Activated CD4-positive, alpha-beta T cell treated with anti-CD3 and anti-CD28 coated beads for 4 hours (primary cell): ENCODE measurements around the gene DYNLRB1.

ENCODE experiments used
- DNase-seq, 2 donors: peaks; one replicate each; pipeline ENCODE4 v3.0.0-alpha.2; 2020

The DYNLRB1 gene

DNA sequence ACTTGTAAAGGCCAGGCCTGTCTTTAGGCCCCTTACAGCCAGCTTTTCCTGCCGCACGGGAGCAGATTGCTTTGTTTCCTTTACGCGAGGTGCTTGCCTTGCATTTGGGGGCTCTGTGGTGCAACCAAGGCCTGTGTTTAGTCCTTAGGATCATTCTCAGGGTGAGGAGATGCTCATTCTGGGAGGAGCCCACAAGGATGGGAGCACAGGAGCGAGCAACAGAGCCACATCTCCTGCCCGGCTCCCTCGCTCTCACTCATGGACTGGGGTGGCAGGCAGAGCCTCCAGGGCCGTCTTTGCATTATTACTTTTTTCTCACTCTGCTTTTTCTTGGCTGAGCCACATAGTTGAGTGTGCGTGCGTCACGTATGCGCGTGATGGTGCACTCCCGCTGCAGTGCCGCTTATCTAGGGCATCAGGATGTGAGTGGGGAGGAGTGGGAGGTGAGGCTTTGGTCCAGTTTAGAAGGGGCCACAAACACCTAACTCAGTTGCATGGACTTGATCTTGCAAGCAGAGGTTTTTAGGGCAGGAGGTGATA, 19.1 kb downstream of the DYNLRB1 start:
- no peak for DNase-seq

- DNase-seq, result no peak
Measured at GRCh38 chr20:34535857-34536256, 19.6 kb downstream of the DYNLRB1 start.

GRCh38 chr20:34536798-34537394, 20.7 kb downstream of the DYNLRB1 start:
- DNase-seq, result peak; percentile 52 to 56

GRCh38 chr20:34537651-34538050, 21.4 kb downstream of the DYNLRB1 start:
- DNase-seq, result no peak

DNA sequence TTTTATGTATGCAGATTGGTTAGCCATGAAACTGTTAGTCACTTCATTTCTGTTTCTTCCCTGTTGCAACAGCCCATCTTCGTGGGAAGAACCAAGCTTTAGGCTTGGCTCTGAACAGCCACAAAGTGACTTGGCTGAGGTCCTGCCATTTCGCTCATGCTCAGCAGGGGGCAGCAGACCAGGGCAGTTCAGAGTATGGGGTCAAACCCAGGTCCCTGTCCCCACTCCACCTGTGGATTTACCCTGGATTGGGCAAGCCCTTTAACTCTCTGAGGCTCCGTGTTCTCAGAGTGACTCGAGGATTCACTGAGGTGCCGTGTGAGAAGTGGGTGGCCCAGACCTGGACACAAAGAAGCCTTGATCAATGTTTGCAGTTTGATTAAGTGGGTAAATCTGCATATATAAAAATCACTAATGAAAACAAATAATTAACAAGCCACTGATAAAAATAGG, 22.5 kb downstream of the DYNLRB1 start:
- peak; percentile 32 to 58 for DNase-seq

DNA sequence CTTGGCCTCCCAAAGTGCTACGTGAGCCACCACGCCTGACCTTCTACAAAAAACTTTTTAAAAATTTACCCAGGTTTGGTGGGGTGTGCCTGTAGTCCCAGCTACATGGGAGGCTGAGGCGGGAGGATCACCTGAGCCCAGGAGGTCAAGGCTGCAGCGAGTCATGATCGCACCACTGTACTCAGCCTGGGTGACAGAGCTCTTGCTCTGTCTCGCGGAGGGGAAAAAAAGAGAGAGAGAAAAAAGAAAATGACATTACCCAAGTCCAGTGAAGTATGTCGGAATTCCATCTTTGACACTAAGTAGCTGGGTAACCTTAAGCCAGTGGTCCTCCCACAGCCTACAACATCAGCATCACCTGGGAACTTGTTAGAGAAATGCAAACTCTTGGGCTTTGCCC, 23.5 kb downstream of the DYNLRB1 start:
- DNase-seq, result no peak

DNA sequence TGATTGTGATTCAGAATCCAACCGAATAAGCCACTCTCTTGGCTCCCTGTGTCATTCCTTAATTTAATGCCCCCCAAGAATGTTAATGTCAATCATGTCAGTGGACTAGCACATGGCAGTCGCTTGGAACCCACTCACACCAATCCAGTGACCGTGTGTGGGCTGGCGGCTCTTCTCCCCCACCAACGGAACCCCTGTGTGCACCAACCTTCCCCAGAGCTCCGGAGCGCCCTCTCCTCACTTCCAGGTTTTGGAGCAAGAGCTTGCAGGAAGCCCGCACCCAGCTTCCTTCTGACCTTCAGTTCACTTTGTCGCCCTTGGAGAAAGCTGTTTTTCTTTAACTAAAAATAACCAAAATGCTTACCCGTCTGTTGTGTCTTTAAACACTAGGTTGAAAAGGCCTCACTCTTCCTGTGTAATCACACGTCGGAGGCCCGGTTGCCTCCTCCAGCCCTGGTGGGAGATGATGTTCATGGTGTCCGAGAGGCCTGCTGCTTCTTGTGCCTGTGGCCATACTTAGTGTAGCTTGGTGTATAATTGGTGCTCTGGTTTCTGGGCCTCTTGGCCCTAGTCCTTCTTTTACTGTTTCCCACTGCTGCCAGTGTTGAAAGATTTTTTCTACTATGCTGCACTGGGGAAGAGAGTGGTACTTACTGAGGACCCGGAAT, 24.5 kb downstream of the DYNLRB1 start:
- no peak for DNase-seq

DNA sequence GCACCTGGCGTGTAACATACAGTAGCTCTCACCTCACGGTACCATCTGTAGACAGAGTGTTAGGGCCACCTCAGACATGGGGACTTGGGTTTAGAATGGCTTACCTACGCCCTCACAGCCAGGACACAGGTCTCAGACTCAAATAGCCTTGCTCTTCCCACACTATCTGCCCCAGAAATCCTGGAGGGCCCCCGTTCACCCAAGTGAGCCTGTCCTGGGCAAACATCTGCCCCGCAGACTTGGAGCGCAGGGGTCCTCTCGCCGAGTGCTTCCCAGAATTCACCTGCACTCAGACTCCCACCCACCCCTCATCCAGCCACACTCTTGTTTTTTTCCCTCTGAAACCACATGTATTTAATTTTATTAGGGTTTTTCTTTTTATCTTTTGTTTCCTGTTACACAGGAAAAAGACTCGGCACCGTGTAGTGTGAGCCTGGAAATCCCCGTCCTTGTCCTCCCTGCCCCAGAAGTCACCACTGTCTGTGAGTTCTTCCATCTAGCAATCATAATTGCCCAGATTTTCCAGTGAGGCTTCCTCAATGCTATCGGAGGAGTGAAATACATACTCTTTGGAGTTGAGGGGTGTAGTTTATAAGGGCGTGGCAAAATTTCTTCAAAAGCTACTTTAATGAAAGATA, 25.2 kb downstream of the DYNLRB1 start:
- peak; percentile 29 to 45 for DNase-seq

GRCh38 chr20:34541917-34542316, 25.7 kb downstream of the DYNLRB1 start:
- DNase-seq, result no peak

DNA sequence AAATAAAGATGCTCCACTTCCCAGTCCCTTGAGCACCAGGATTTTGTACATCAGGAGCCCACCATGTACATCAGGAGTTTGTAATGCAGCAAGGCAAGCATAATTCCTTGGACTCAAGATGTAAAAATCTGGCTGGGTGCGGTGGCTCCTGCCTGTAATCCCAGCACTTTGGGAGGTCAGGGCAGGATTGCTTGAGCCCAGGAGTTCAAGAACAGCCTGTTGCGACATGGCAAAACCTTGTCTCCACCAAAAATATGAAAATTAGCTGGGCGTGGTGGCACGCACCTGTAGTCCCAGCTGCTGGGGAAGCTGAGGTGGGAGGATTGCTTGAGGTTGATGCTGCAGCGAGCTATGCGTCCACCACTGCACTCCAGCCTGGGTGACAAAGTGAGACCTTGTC, 26.2 kb downstream of the DYNLRB1 start:
- DNase-seq, result no peak

- no peak for DNase-seq
Measured at GRCh38 chr20:34543463-34544056, 27.3 kb downstream of the DYNLRB1 start.

- peak in 1 of 2 donors; percentile 15 for DNase-seq
Measured at GRCh38 chr20:34544109-34544796, 28.0 kb downstream of the DYNLRB1 start.

GRCh38 chr20:34546751-34547181, 30.5 kb downstream of the DYNLRB1 start:
- DNase-seq, result no peak

GRCh38 chr20:34547844-34548613, 31.8 kb downstream of the DYNLRB1 start:
- no peak for DNase-seq

GRCh38 chr20:34549291-34549928, 33.2 kb downstream of the DYNLRB1 start:
- DNase-seq, result no peak

DNA sequence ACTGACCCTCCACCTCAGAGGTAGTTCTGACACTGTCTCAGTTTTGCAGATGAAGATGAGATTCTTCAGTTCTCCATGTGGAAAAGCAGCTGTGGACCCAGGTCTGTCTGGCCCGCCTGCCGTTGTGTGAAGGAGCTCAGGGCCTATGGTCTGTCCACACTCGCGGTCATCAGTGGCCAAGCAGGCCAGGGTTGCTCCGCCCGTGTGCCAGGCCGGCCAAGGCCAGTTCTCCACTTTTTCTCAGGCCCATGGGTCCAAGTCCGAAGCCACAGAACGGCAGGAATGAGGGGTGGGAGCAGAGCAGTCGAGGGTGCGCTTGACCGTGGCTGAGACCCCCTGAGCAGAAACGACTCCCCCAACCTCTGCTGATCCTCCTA, 33.7 kb downstream of the DYNLRB1 start:
- no peak for DNase-seq

DNA sequence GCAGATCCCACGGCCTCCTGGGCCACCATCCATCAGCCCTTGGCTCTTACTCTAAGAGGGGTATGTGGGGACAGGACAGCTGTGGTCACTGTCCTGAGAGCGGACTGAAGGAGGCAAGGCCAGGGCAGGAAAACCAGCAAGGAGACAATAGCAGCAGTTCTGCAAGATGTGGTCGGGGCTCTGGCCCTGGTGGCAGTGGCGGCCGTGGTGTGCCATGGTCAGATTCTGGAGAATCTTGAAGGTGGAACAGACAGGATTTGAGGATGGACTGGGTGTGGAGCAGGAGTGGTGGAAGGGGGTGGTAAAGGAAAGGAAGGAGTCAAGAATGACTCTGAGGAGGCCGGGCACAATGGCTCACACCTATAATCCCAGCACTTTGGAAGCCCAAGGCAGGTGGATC, 36.3 kb downstream of the DYNLRB1 start:
- DNase-seq, result no peak

DNA sequence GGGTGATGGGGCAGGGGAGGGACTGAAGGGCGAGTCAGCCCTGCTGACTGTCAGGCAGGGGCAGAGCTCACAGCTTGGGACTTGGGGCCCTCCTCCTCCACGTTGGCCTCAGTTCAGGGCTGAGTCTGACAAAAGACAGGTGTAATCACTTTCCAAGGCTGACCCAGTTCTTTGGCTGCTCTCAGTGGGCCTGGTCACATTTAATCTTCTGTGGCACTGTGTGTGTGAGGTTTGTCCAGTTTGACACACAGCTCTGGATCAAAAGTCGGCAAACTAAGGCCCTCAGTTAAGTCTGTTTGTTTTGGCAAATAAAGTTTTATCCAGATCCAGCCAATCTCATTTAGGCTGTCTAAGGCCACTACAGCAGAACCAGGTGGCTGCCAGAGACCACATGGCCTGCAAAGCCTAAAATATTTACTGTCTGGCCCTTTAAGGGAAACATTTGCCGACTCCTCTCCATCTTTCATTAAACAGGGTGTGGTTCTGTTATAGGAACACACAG, 37.2 kb downstream of the DYNLRB1 start:
- no peak for DNase-seq

DNA sequence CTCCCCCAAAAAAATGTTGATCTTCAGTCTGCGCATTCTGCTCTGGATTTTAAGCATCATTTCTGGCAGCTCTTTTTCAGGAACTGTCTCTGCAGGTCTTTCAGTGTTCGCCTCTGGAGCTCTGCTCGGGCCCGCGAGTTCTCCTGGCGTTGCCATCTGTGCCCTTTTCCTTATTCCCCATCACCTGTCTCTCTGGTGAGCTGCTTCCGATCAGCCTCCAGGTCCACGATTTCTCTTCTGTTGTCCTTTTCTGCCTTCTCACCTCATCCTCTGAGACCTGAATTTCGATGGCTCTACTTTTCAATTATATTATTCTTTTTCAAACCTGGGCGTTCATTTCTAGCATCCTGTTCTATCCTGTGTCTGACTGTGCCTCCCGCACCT, 41.7 kb downstream of the DYNLRB1 start:
- DNase-seq, result no peak

- peak; percentile 92 to 94 for DNase-seq
Measured at GRCh38 chr20:34558320-34559218, 42.3 kb downstream of the DYNLRB1 start, which contains the start of gene MAP1LC3A. TSS of gene MAP1LC3A (plus strand) at chr20:34558718. CDS start at chr20:34558869, 151 bp downstream.
